GOT3 (cell line): ENCODE measurements around the gene SHROOM3.
"Not testable (repeated sequence)": the region's sequence is repeated elsewhere in the genome, so short reads cannot be mapped to it uniquely, and the experiment has no call there.

Experiments used
- DNase-seq: peaks from one replicate; lab custom pipeline; 2025; ENCODE audit warnings: mixed read lengths; lab: John Stamatoyannopoulos, UW

SHROOM3 gene

DNA sequence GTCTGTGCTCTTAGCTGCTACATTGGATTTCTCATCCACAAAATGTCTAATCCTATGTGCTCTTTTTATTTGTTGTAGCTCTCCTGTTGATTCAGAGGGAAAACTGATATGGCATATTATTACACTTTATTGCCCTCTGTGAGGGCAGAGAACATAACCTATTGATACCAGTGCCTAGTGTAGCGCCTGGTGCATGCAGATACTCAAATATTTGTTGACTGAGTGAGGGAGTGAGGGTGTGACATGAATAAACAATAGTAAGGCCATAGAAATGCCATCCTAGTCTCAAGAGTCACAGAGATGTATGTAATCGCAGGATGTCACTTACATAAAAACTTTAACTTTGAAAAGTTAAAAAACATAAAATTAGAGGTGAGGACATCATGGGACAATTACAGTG, 159.1 kb downstream of the SHROOM3 start:
- no peak for DNase-seq

DNA sequence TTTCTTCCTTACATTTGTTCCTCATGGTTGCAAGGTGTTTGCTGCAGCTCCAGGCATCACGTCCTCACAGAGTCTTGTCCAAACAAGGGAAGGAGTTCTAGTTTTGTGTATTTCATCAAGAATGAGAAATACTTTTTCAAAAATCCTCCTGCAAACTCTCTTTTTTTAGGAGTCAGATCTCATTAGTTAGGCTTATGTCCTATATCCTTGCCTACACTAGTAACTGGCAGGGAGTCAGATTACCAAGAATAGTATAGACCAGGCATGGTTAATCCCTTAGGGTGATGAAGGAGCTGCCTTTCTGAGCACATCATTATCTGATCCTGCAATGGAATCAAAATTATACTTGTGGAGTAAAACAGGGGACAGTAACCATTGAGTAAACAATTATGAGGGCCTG, 160.4 kb downstream of the SHROOM3 start:
- DNase-seq: no peak

DNA sequence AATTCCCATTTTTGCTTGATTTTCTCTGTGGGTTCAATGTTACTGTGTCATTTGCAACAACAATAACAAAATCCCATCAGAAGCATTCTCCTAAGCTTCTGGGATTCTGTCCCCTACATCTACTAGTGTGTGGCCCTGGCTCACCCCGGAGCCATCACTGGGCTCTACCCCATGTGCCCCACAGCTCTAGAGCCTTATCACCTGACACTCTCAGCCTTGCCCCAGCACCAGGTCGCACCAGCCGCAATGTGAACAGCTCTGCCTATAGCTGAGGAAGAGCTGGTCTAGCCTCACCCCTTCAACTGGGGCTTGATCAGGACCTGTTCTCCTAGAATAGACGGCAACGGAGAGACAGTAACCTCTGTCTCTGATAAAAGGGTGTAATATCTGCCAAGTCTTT, 161.7 kb downstream of the SHROOM3 start:
- no peak for DNase-seq

DNA sequence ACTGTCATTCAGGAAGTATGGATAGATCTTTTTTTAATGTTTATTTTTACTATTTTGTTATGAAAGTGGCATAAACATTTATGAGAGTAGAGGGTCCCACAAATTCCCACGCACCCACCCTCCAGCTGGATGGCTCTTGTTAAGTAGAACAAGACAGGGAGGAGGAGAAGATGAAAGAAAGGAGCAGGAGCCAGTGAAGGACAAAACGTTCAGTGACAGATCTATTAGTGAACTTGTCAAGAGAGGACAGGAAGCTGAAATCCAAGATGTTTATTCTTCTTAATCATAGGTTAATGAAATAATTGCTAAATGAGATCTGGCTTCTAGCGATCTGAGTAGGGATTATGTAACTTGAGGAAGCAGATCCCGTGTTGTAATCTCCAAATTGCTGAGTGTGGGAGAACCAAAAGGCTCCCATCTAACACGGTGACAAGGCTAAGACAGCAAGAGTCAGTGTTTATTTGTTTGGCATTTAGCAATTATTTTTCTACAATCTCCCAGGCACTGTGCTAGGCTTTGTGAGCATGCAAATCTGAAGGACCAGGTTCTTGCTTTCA, 162.5 kb downstream of the SHROOM3 start:
- DNase-seq: no peak

DNA sequence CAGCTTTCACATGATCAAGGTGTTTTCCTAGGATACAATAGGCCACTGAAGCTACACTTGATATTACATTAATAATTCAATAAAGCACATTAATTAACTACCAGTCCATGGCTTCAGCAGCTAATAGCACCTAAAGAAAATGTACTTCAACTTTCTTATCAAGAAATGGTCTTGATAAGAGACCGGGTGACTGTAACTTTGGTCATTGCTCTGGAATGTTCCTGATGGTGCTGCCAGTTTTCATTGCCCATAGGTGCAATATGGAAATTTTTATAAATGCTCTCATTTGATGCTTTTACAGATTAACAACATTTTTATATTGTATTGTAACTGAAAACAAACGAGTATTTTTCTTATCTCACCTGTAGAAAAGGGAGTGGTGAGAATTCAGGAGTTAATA, 165.4 kb downstream of the SHROOM3 start:
- DNase-seq: no peak

DNA sequence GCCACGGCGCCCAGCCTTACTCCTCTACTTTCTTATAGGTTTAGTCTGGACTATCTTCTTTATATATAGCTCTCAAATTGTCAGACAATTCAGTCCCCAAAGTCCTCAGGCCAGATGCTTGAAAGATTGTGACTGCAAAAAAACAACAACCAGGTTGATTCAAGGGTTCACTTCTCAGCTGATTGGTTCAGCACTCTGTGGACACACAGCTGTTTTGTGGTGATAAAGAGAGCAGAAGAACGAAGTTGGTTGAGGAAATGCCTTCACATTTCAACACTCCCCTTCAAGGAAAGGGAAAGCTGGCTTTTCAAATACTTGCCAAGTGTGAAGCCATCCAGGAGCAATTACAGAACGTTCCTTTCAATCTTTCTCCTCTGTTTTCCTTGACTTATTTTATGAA, 166.8 kb downstream of the SHROOM3 start:
- DNase-seq: no peak

DNA sequence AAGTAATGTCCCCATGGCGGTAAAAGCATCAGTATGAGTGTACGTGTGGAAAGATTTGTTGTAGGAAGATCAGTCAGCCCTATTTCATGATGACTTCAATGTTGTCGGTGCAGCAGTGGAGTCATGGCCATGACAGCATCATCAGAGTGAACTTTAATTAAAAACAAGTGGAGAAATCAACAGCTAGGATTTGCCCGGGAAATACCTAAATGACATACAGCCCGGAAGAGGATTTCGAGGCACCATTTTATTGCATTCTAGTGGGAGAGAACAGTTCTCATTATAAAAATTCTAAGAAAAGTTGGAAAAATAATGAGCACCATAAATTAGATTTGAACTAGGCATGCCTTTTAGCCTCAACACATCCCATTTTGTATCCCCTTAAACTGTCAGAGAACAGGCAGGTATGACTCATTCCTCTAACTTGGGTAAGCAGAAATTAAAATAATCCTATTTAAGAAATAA, 170.1 kb downstream of the SHROOM3 start:
- DNase-seq: no peak

DNA sequence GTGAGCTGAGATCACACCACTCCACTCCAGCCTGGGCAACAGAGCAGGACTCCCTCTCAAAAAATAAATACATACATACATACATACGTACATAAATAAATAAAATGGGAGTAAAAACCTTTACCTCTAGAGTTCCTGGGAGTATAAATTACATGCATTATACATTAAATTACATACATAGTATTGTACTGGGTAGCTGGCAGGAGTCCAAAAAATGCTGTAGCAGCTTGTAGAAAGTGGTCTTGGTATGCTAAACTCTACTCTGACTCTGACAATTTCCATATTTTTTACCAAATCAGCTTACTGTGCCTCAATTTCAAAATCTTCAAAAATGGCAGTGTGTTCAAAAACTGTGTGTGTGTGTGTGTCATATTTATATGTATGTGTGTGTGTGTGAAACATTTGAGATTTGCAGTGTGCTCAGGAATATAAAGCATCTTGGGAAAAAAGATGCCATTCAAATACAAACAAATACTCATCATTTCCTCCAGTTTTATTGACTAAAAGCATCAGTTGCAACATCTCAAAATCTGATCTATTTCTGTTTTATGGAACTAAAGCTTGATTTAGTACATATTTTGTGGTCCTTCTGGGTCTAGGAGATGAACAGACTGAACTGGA, 171.7 kb downstream of the SHROOM3 start:
- no peak for DNase-seq

DNA sequence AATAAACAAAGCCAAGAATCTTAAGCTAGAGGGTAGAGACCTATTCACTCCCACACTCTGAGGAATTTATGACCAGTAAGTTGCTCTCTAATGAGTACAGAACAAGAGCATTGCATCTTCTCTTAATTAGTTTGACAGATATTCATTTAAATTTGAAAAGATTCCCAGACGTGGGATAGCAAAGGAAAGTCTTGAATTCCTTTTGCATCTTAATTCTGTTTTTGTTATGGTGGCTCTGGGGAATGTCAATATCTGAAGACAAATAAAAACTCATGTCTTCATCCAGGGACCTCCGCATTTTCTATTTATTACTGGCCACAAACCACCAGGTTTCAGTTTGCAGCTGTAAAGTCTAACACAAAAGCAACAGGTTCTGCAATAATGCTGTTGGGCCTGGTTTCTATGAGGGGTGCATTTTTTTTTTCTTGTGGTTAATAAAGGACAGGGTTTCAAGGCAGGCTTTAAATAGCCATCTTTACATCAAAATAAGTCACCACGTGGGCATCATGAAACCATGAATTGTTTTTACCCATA, 172.3 kb downstream of the SHROOM3 start:
- no peak for DNase-seq

DNA sequence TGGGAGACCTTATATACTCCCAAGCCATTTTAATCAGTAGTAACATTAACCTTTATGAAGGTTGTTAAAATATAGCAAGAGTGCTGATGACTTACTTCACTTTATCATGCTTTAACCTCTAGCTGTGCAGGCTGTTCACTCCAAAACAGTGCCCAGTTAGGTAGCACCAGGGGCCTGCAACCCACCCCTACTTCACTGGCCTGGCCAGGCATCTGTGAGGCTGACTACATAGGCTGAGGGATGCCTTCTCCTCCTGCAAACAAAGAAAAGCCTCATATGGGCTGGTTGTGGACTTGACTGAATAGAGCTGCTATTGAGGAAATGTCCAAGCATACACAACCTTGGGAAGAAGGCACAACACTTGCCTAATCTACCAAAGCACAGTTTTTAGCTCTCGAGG, 172.8 kb downstream of the SHROOM3 start:
- DNase-seq: no peak

DNA sequence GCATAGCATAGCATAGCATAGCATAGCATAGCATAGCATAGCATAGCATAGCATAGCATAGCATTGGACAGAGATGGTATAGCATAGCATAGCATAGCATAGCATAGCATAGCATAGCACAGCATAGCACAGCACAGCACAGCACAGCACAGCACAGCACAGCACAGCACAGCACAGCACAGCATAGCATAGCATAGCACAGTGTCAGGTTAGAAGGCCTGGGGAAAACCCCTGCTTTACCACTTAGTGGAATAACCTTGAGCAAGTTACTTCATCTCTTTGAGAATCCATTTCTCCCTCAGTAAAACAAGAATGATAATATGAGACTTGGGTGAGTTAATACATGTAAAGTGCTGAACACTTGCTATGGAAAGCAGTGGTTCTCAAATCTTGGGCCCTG, 173.5 kb downstream of the SHROOM3 start:
- not testable (repeated sequence) for DNase-seq

DNA sequence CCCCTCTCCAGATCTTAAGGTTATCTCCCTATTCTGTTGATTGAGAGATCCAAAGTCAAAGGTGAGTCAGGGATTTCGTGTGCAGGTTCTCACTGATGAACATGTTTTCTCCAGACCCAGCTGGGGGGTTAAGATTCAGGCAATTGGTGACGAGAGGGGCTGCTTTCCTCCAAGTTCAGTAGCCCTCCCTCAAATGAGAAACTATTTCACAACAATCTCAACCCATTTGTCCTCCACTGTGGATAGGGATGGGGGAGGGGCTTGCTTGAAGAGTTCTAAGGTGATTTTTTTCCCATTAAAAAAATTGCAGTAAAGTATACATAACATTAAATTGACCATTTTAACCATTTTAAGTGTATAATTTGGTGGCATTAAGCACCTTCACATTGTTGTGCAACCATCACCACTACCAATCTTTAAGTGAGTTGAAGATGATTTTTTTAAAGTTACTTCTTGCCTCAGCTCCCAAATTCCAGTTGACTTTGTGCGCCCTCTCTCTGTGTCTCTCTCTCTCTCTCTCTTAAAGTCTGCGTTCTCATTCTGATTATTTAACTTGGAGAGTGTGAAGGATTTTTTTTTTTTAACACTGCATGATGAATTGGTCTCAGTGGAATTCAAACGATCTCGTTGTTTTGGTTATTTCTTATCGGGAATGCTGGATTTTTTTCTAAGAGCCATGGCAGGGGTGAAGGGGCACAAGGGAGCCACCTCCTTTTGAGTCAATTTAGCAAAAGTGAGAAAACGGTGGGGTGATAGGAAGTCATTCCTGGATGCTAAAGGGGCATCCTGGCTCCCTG, 175.9 kb downstream of the SHROOM3 start:
- DNase-seq: no peak

DNA sequence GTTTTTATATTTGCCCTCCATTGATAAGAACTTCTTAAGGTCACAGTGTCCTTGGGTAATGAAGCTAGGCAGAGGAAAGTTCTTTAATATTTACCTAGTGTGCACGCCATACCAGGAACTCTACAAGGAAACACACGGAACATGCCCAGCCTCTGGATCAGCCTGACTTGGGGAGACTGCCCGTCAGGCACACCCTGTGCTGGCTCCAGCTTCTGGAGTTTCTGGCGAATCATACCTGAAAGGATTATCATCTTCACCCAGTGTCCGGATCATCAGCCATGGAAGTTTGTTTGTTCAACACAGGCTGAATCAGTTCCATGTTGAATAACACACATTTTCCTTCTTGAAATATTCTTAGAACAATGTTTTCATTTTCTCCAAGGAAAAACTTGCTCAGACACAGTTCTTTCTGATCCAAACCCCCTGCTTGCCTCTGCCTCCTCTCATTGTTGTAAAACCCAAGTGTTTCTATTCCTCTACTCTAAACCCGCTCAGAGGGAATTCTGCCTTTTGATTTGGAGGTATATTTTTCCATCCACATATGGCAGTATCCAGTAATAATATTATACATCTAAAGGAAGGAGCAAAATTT, 176.7 kb downstream of the SHROOM3 start:
- DNase-seq: no peak

DNA sequence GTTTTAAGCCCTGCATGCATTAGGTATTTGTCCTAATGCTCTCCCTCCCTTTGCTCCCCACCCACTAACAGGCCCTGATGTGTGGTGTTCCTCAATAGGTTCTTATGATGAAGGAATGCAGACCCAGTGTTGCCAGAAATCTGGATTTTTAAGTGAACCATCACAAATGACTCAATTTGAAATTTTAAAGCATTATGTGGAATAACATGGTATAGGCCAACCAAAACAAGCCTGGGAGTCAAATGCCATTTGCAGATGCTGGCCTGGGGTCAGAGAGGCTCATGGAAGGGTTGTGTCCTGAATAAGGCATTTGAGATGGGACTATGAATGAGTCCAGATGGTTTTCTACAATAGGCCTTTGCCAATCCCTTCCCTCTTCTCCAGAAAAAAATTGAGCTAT, 179.6 kb downstream of the SHROOM3 start:
- no peak for DNase-seq

DNA sequence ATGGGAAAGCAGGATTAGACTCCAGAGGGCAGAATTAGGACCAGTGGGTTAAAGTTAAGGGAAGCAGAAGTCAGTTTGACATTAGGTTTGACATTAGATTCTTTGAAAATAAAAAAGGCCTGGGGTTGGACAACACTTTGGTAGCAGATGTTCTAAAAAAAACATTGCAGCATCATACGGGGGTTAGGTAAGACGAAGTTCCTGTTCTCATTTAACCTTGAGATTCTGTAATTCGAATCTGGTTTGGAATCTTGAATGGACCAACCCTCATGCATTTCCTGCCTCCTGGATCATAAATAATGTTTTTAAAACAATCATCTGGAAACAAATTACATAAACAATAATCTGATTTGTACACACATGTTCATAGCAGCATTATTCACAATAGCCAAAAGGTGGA, 181.0 kb downstream of the SHROOM3 start:
- DNase-seq: no peak

DNA sequence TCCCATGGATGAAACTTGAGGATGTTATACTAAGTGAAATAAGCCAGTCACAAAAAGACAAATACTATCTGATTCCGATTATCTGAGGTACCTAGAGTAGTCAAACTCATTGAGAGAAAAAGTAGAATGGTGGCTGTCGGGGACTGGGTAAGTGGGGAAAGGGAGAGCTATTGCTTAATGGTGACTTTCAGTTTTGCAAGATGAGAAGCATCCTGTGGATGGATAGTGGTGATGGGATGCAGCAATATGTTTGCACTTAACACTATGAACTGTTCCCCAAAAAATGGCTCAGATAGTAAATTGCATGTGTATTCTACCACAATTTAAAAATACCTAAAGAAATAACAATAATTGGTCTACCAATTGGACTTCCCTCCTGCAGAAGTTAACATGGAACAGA, 181.5 kb downstream of the SHROOM3 start:
- no peak for DNase-seq

DNA sequence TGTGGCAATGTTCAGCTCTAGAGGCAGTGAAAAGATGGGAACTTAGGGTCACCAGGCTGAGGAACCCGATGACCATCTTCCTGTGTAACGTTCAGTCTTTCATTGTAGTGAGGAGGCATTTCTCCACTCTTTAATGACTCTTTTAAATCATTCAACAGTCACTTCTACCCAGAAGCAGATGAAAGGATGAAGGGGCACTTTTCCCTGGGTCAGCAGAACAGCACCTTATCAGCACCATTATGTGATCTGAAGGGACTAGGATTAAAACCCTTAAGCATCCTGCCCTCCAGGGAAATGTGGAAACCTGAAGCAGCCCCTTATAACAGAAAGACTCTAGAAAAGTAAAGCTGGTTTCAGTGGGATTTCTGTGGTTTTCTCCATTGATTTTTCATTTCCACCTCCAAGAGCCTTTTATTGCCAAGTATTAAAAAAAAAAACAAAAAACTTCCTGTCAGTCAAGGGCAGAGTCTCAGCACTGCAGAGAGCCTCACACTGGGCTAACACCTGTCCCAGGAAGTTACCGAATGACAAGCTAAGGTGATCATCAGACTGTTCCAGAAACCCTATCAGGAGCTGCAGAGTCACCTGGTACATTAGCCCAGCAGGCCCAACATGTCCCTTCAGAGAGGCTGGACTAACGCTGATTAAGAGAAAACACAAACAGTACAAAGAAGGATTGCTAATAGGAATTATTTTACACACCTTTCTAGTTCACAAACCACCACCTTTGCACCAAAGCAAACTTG, 185.9 kb downstream of the SHROOM3 start:
- DNase-seq: no peak

DNA sequence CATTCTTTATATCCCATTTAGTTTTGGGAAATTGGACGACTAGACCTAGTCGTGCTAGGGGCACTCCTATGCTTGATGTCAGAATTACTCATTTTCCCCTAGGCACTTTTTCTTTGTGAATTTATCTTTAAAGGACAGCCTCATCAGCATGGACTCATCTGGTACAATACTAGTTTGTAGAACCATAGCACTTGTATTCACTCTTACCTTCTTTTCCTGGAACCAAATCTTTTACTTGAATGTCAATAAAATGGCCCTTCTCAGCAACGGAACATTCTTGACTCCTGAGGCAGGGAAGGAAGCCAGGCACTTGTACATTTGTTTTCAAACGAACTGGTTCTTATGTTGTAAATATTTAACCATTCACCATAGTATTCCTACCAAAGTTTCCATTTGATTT, 187.1 kb downstream of the SHROOM3 start:
- no peak for DNase-seq

DNA sequence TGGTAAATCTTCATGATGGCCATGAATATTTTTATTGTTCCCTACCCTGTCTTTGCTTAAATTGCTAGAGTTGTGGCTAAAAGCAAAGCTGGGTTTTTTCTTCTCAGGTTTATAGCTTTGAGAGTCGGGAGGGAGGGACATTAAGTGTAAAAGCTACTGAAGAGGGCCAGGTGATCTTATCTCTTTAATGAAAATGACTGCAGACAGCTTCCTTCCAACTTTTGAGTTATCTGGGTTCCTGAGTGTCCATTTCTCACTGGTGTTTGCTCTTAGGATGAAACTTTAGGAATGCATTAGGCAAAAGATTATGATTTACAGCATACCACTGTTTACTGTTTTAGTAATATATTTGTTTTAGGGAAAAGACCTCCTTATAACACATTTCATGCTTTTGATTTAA, 187.7 kb downstream of the SHROOM3 start:
- DNase-seq: no peak

DNA sequence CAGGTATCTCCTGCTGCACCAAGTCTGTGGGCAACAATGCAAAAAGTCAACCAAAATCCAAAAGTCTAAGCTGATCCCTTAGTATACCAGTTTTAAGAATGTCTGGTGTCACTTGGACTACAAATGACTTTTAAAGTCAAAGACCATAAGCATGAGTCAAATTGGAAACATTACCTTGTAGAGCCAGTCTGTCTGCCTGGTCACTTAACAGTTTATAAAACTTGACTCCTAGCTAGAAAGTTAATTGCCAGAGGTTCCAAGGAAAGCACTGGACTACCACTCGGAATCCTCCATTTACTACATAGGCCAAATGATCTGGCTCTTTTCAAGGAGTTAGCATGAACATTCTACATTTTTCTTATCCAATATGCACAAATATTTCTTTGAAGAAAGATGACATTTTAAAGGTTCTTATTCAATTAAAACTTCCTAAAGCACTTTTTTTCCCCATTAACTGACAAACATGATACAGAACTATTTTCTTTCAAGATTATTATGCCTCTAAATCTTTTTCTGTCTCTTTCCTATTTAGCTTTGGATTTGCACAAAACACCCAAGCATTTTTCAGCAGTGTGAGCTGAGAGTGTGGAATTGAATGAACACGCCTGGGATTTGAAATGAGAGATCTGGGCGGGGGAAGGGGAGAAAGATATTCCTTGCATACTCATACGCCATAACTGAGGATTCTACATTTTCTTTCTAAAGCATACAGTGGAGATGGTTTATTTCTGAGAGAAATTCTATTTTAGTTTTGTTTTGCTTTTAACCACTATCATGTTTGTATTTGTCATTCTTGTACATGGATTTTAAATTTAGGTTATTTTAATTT, 188.4 kb downstream of the SHROOM3 start:
- DNase-seq: no peak

DNA sequence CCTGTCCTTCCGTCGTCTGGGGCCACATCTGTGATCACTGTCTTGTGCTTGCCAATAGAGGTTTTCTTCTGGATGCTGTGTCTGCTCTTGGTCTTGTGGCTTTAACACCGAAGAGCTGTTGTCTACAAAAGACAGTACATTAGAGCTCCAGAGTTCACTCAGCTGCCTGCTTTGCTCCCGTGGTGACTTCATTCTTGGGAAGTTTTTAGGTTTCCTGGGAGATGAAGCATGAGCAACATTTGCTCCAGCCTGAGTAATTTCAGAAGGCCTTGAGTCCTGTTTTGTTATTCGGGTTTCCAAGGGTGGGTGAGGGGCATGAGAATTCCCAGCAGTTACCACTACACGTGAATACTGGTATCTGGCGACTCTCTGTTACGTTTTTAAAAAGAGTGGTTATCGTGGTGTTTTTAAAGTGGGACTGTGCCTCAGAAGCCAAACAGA, 189.2 kb downstream of the SHROOM3 start:
- DNase-seq: peak; percentile 6
